Activated CD8-positive, alpha-beta memory T cell treated with anti-CD3 and anti-CD28 coated beads, Interleukin-2, amount 50 U/mL, for 1 hour (primary cell): ENCODE data around the gene ADCY1.

Experiments used
- DNase-seq: peaks from one replicate; pipeline ENCODE4 v3.0.0-alpha.2; 2020; ENCODE audit errors: extremely low read depth

Gene ADCY1

DNA sequence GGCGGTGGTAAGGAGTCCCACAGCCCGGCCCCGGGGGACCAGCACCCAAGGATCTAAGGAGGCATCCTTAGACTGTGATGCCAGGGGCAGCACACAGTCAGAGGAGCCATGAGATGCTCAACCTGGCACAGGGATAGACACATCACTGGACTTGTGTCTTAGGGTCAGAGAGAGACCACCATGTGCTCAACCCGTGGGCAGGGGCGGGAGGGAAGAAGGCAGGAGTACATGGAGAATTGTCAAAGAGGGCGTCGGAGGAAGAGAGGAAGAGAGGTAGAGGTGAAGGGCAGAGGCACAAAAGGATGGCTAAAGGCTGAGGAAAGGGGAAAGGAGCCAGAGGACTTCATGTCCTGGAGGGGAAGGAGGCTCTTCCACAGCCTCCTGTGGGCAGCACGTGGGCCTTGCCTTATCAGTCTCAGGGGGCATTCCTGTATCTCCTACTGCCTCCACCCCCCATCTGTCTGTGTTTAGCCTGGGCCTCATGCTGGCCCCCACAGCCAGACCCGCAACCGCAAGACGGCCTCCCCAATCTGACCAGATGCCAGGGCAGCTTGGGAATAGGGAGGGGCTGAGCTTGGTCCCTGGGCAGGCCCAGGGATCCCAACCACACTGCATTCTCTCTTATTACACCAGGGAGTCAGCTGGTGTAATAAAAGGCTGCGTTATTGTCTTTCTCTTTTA, 2.2 kb downstream of the ADCY1 start:
- DNase-seq: no peak

DNA sequence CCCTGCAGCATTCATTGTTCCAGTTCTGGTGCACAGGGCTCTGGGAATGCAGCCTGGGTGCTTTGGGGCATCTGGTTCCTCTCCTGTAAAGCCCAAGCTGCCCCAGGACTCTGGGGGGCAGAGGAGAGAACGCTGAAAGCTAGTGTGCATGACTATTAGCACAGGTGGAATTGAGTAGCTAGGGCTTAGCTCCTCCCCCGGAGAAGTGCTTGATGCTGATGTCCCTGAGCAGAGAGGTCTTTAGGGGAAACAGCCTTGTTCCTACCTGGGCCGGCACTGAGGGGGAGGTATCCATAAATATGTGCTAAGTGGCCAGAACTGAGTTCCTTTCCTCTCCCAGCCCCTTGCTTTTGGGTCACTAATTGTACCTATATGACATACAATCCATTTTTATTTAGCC, 3.9 kb downstream of the ADCY1 start:
- DNase-seq: no peak

DNA sequence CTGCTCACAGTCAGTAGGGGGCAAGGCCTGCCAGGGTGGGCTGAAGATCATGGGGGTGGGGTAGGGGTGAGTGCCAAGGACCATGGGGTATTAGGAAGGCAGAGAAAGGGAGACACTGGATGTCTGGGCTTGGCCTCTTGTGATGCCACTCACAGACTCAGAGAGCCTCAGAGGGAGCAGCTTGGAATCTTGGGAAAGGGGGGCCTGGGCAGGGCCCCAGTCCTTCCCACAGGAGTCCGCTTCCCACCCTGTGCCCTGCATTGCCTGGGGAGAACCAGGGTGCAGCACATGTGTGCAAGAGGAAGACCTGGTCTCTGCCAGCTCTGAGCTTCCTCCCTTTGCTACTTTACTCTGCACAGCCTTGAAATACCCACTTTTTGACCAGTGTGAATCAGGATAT, 4.3 kb downstream of the ADCY1 start:
- no peak for DNase-seq

DNA sequence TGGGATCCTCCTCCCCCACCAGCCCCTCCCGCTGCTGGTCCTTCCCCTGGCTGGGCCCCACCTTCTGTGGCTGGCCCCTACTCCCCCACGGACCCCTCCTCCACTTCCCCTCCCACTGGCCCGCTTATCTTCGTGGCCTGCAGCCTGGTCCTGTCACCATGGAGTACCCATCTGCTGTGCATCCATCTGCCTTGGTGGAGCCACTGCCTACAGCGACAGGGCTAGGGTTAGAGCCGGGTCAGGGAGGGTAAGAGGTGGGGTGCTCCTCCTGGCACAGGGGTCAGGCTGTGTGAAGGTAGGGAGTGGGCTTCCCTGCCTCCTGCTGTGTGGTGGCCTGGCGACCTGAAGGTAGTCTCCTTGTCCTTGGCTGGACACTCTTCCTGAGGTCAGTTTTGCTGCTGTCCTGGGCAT, 5.2 kb downstream of the ADCY1 start:
- DNase-seq: no peak

DNA sequence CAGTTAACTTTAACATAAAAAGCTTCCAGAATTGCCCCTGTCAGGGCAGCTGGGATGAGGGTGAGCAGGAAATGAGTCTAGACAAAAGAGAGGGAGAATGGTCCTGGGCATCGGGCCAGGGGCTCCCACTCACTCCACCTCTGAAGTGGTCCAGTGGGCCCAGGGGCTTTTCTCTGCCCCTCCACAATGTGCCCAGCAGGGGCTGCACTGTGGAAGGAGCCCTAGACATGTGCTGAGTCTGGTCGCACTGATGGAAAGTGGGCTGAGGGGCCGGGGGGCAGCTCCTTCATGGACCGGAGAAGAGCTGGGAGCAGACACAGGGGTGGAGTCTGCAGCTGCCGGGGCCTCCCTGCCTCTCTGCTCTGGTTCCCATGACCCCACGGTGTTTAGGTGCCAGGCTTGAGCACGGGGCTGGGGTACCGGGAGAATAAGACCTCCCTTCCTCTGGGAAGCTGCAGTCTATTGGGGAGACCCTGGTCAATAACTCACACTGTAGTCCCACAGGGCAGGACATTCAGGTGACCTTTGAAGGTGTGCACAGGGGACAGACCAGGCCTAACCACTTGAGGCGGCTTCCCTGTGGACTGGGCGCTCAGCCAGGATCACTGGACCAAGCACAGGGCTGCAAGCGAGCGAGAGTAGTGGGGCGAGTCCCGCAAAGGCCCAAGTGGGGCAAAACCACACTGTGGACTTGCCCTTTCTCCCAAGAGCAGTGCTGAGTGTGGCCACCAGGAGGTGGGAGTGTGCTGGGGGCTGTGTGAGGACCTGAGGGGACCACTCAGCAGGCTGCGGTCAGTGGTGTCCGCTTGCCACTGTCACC, 6.1 kb downstream of the ADCY1 start:
- DNase-seq: no peak

DNA sequence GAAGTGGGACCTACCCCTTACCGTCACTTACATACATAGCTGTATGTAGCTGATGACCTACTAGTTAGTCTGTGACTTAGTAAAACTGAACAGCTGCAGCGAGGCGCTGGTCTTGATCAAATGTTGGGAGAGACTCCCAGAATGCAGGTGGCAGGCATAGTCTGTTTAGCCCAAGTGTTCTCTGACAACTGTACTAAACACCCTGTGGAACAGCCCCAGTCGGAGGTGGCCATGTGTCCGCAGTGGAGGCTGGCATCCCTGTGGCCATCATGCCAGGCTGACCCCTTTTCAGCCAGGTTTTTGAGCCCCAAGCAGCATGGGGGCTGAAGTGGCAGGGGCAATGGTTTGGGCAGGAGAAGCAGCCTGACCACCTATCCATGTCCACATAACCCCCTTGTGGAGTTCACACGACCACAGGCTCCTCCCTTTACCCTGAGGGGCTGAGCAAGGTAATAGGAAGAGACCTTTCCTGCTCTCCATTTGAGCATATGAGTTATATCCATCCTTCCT, 7.2 kb downstream of the ADCY1 start:
- DNase-seq: no peak

DNA sequence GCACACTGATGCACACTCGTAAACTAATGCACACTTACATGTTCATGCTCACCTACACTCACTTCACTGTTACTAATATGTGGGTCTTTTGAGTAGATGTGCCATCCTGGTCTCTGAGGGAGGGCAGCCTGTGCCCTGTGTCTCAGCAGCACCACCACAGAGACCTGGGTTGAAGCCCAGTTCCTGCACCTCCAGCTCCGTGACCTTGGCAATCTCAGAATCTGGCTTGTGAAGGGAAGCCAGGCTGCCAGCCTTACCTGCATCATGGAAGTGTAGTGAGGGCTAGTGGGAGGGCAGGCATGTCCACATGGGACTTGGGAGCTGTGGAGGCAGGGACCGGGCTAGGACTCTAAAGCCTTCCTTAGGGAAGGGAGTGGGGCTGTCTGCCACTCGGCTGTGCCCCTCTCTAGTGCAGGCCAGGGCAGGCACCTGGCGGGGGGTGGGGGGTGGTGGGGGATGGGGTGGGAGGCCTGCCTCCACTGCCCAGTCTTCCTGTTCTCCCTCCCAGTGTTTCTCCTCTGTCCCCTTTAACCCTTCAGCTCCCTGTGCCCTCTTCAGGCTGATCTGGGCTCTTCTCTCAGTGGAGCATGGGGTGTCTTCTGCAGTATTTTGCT, 8.1 kb downstream of the ADCY1 start:
- DNase-seq: no peak

DNA sequence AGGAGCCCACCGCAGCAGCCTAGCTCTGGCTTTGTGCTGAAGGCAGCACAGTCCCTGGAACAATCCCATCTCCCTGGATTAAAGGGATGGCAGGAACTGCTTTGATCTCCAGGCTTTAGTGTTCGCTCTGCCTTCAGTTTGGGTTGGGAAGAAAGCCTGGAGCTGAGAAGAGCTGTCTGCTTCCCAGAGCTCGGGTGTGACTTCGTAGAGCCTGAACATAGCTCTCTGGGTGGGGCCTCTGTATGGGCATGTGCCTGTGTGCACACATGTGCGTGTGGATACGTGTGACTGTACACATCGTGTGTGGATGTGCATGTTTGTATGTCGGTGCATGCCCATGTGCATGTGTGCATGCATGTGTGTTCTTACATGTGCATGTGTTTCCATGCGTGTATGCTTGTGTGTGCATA, 8.7 kb downstream of the ADCY1 start:
- no peak for DNase-seq

DNA sequence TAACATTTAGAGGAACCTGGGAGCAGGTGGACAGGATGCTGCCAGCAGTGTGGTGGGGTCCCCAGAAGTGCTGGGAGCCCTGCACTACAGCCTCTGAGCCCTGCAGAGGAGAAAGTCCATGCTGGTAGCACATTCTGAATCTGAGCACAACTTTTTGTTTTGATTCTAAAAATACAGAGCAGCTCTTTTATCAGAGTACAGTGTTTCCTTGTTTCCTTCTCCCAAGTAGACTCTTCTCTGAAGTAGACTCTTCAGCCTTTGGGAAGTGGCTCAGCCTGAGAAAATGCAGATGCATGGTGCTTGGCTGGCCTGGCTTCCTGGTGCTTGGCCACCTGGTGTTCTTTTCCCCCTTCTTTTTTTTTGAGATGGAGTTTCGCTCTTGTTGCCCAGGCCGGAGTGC, 9.1 kb downstream of the ADCY1 start:
- DNase-seq: no peak

DNA sequence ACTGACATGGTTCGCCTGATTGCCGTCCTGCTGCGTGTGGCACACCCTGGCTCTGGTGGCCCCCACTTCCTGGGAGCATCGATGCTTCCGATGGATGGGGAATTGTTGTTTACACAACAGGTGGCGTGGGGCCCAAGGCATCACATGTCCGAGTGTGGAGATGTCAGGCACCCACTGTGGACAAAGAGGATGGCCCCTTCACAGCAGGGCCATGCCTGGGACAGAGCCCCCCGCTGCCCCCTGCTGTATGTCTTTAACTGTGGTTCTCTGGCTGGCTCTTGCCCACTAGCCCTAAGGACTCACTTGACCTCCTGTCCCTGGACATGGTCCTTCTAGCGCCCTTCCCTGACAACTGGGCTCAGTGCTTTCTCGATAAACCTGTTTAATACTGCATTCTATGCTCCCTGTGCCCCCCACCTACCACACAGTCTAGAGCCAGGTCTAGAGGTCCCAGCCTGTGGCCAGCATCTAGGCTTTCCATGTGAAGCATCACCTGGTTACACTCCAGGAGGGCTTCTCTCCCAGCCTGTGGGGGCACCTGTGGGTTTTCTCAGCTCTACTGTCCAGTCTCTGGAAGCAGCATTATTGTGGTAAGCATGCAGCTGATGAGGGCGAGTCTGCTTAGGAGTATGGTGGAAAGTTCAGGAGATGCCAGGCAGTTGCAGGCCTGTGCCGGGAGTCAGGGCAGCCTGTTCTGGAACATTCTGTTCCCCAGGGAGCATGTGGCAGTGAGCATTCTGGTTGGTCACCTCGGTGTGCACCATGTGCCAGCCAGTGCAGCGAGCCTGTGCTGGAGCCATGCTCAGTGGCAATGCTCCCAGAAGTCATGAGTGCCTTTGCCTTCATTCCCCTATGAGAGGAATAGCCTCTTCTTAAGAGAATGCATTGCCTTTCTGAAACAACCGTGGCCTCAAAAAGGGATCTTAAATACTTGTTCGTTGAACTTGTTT, 10.4 kb downstream of the ADCY1 start:
- no peak for DNase-seq

DNA sequence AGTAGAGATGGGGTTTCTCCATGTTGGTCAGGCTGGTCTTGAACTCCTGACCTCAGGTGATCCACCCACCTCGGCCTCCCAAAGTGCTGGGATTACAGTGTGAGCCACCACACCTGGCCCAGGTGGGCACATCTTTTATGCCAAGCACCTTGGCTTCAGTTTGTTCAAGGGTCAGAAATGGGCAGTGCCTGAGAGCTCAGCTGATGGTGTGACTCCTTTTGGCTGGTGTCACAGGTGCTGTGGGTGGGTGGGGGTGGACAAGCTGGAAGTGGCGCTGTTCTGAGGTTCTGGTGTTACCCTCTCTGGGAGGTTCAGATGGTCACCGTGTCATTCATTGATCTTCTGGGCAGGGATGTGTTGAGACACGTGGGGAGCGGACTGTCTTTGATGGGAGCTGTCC, 11.5 kb downstream of the ADCY1 start:
- no peak for DNase-seq

DNA sequence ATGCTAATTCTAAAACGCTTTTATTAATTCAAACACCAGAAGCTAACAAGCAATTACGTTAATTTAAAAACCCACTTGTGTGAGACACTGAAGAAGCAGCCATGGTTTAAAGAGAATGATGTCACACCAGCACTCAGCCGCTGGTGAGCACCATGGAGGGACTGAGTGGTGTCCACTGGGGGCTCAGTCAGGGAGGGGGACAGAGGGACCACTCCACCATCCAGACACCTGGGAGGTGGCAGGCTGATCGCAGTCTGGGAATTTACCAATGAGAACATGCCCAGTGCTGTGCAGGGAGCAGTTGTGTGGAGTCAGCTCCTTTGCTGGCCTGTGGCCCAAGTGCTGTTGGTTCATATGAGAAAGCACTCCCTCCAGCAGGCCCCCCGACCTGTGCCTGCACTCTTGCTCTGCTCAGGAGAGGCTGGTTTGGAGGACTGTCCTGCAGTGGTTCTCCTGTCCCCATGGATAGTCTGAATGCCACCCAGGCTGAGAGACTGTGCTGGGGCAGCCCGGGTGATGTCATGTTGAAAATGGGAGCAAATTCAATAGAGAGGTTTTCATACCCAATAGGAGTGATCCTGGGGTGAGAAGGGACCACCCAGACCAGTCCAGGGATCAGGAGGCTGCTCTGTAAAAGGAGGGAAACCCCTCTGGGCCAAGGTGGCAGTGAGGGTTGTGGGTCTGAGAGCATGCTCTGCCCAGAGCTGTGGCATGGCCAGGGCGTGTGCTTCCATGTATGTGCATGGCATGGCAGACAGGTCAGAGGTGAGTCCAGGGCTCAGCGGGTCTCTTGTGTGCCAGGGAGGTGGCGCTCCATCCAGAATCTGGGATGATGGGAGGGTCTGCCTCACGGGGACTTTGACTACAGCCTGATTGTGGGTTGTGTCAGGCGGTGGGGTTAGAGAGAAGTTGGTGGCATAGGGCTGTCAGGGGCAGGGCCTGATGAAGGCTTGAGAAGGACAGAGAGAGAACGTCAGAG, 12.7 kb downstream of the ADCY1 start:
- DNase-seq: no peak

DNA sequence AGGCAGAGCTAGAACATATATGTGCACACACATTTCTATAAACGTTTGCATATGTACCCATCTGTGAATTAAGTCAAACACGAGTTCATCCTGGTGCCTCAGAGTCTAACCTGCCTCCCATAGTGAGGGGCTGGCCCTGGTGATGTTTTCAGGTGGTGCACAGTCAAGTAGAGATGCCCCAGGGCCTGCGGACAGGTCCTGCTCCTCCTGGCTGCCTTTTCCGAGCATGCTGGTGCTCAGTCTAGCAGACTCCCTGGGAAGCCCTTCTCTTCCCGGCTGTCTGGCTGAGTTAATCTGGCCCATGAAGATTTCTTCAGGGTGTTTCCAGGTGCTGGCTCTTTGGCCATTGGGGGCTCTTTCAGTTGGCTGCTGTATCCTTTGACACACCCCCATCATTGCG, 14.3 kb downstream of the ADCY1 start:
- DNase-seq: no peak

DNA sequence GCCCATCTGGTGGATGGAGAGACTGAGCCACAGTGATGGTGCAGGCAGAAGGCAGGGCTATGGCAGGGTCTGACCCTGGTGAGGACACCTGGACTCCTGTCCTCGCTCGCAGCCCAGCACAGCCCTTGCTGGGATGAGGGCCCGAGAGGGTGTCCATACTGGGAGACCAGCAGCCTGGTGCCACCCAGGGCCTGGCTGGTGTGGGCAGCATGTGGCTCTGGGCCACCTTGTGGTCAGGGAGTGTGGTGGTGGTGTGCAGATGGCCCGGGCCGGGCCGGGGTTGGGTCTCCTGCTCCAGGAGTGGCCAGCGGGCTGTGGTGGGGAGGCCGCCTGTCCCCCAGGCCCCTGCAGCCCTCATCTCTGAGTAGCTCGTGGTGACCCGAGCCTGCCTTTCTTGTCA, 14.9 kb downstream of the ADCY1 start:
- no peak for DNase-seq

DNA sequence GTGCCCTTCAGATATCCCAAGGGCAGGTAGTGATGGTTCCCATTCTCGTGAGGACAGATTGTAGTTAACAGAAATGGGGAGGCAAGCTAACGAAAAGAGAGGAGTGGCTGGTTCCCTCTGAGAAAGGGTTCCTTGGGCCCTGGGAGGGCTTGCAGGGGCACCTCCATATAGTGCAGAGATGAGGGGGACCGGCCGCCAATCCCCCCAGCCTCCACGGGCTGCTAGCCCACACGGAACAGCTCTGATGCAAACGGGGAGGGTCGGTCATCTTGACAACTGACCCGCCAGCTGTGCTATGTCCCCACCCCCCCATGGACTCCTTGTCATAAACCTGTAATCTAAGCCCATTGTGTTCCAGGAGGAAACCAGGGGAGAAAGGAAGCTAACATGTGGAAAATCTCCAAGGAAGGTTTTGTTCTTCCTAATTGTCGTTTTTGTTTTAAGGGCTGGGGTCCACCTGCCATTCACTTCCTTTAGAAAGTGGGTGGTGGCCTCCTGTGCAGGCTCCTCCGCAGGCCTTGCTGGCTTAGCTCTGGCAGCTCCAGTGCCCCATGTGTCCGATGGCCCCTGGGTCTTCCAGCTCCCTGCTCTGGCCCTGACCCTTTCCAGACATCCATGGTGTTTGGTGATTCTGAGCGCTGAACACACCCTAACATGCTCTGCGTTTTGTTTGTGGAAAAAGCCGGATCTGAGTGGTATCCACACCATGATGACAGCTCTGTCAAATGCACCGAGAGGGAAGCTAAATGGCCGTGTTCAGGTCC, 15.9 kb downstream of the ADCY1 start:
- DNase-seq: no peak

DNA sequence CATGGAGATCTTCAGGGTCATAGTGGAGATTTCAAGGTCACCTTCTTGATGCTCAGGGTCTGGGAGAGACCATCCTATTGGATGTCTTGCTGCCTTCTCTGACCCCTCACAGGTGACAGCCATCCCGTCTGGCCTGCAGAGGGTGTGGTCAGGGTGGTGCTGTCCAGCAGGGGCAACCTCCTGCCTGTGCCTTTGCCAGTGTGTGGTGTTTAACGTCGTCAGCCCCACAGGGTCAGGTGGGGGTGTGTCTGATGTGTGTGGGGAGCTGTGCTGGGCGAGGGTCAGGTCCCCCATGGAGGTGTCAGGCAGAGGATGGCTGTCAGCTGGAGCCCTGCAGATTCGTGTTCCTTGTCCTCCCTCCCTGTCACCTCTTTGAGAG, 16.5 kb downstream of the ADCY1 start:
- DNase-seq: no peak

DNA sequence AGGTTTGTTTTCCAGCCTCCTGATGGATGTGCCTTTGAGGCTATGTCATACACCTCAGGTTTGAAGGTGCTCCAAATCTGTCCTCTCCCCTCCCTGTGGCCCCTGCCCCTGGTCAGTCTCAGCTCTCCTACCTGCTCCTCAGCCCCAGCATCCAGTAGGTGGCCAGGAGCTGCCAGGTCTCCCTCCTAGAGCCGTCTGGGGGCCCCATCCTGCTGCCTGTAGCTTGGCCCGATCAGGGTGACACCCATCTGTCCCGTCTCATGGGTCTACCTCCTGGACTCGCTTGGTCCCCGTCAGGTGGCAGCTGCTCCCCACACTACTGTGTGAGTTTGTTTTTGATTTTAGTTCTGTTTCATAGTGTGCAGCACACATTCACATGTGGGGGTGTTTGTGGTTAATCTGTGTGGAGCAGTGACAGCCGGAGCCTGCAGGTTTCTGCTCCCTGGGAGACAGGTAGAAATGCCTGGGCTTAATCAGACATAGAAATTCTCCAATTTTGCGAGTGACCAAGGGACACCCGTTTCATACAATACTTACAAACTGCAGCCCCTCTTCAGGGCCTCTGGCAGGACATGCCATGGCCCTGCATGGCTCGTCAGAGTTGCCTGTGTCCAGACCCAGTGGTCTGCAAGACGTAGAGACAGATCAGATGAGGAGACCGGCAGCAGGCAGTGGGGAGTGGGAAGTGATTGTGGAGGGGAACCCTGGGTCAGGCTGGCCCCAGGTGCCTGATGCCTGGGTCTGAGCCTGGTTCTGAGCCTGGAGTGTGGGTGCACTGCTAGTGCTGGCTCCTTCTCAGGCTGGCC, 17.1 kb downstream of the ADCY1 start:
- DNase-seq: no peak

DNA sequence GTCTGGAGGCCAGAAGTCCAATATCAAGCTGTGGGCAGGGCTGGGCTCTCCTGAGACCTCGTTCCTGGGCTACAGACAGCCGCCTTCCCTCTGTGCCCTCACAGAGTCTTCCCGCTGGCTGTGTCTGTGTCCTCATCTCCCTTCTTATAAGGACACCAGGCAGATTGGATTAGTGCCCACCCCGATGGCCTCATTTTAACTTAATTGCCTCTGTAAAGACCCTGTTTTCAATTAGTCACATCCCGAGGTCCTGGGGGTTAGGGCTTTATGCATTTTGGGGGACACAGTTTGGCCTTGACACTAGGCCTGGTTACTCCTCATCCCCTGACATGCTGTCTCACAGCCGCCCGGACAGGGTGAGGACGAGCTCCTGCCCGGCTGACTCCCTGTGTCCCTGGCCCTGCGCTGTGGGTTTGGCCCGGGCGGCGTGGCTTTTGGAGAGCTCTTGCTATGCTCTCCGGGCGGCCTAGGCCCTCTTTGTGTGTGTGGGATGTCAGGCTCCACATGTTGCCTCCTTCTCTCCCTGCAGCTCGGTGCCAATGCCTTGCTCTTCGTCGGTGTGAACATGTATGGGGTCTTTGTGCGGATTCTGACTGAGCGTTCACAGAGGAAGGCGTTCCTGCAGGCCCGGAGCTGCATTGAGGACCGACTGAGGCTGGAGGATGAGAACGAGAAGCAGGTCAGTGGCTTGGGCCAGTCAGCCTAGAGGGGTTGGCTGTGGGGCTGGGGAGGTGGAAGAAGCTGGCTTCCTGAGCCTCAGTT, 18.2 kb downstream of the ADCY1 start:
- no peak for DNase-seq
